Suprapubic skin (tissue), 4 donors: ENCODE measurements around the gene VRTN. TPM values are rescaled to one million over a fixed set of nuclear protein-coding genes. Genes with fewer than 3 reads are reported as not detected.

Source experiments
- DNase-seq, 2 donors: peaks; one replicate each; pipeline ENCODE4 v3.0.0-alpha.2; 2019; ENCODE audit warnings: low spot score in 2 of 2
- H3K27ac ChIP-seq: fragments of 200-600 bp; sonication (generic); one replicate; pipeline ENCODE4 v1.5.1; 2019
- H3K27me3 ChIP-seq: fragments of 200-600 bp; sonication (generic); one replicate; pipeline ENCODE4 v1.5.1; 2019
- H3K36me3 ChIP-seq: fragments of 200-600 bp; sonication (generic); one replicate; pipeline ENCODE4 v1.5.1; 2019
- H3K4me1 ChIP-seq: fragments of 200-600 bp; sonication (generic); one replicate; pipeline ENCODE4 v1.5.1; 2019
- H3K4me3 ChIP-seq: fragments of 200-600 bp; sonication (generic); one replicate; pipeline ENCODE4 v1.5.1; 2019; ENCODE audit warnings: mild to moderate bottlenecking
- H3K9me3 ChIP-seq: fragments of 200-600 bp; sonication (generic); one replicate; pipeline ENCODE4 v1.5.1; 2019
- CTCF ChIP-seq, 2 donors: fragments of 200-600 bp in 1 of 2; fragments of 450-650 bp in 1 of 2; sonication (generic) in 1 of 2; IDR thresholded peaks; one replicate each; pipeline ENCODE4 v1.5.1; 2016 to 2019; ENCODE audit warnings: antibody characterized with exemption in 2 of 2, mild to moderate bottlenecking in 1 of 2, moderate library complexity in 1 of 2
- EP300 ChIP-seq: sonication (generic); formaldehyde crosslinking; IDR thresholded peaks from one replicate; pipeline ENCODE4 v1.6.1; 2017; ENCODE audit warnings: antibody characterized with exemption
- POLR2A ChIP-seq, 2 donors: fragments of 450-650 bp; IDR thresholded peaks; one replicate each; pipeline ENCODE4 v1.6.1; 2017; ENCODE audit warnings: antibody characterized with exemption in 2 of 2, mild to moderate bottlenecking in 2 of 2, moderate library complexity in 2 of 2
- POLR2AphosphoS5 ChIP-seq, 3 donors: sonication (generic); formaldehyde crosslinking; IDR thresholded peaks; one replicate each; pipeline ENCODE4 v1.6.1; 2017; ENCODE audit warnings: antibody characterized with exemption in 3 of 3
- WGBS: methylation state at CpG from one replicate; pipeline ENCODE4 v1.1.5; 2018; 5-methylcytosine and 5-hydroxymethylcytosine counted together
- total RNA-seq, 4 donors: library from RNA; depleted of rRNA; stranded (reverse); fragments of >200 nt; gene quantifications; one replicate each; pipeline ENCODE4 v1.1.0, GENCODE V29; 2016

The VRTN gene
- total RNA-seq, 4 donors from 2014 or later: 0.17 to 0.21 TPM; not detected in 2

GRCh38 chr14:74349757-74350156 lies 1.5 kb downstream of the VRTN start:
- DNase-seq: no peak

GRCh38 chr14:74350211-74350927 lies 2.1 kb downstream of the VRTN start:
- Histone ChIP-seq H3K27ac (no peak overlapping the region), H3K4me1 (no peaks in the 10 kb centered on the region), H3K36me3 (no peaks in the 10 kb centered on the region), H3K9me3 (no peaks in the 10 kb centered on the region), H3K27me3 (peaks cover 23% of the 10 kb centered on the region), H3K4me3 (no peak overlapping the region)
- 52% methylated on average over 11 of the region's 11 CpGs for WGBS
- DNase-seq: no peak
- TF ChIP-seq POLR2AphosphoS5 (IDR thresholded peaks at IDR 0.05): no peak
- no peak for TF ChIP-seq CTCF (IDR thresholded peaks at IDR 0.05)
- TF ChIP-seq POLR2A (IDR thresholded peaks at IDR 0.05): no peak
- TF ChIP-seq EP300: no peak

More at GRCh38 chr14:74349757-74350156, 1.5 kb downstream of the VRTN start:
- Histone ChIP-seq H3K9me3 (no peaks in the 10 kb centered on the region), H3K4me1 (no peaks in the 10 kb centered on the region), H3K27me3 (peaks cover 23% of the 10 kb centered on the region), H3K4me3 (no peak overlapping the region), H3K27ac (no peak overlapping the region), H3K36me3 (no peaks in the 10 kb centered on the region)
- 58% methylated on average over 4 of the region's 4 CpGs for WGBS
- TF ChIP-seq CTCF (IDR thresholded peaks at IDR 0.05) (no peak), POLR2AphosphoS5 (IDR thresholded peaks at IDR 0.05) (no peak), POLR2A (IDR thresholded peaks at IDR 0.05) (no peak), EP300 (no peak)

GRCh38 chr14:74350928-74351323 lies 2.7 kb downstream of the VRTN start:
- no peak for DNase-seq
- WGBS: 3% methylated on average over 1 of the region's 1 CpG
- Histone ChIP-seq H3K4me1 (no peaks in the 10 kb centered on the region), H3K27ac (no peak overlapping the region), H3K4me3 (no peak overlapping the region), H3K36me3 (no peaks in the 10 kb centered on the region), H3K27me3 (peaks cover 23% of the 10 kb centered on the region), H3K9me3 (no peaks in the 10 kb centered on the region)
- TF ChIP-seq POLR2AphosphoS5 (IDR thresholded peaks at IDR 0.05) (no peak), POLR2A (IDR thresholded peaks at IDR 0.05) (no peak), EP300 (no peak), CTCF (IDR thresholded peaks at IDR 0.05) (no peak)

- no peak for DNase-seq
- Histone ChIP-seq H3K4me1 (no peaks in the 10 kb centered on the region), H3K4me3 (no peak overlapping the region), H3K27ac (no peak overlapping the region), H3K9me3 (no peaks in the 10 kb centered on the region), H3K36me3 (no peaks in the 10 kb centered on the region), H3K27me3 (peaks cover 15% of the 10 kb centered on the region)
- 87% methylated on average over 24 of the region's 32 CpGs for WGBS
- TF ChIP-seq POLR2AphosphoS5 (IDR thresholded peaks at IDR 0.05) (no peak), EP300 (no peak), CTCF (IDR thresholded peaks at IDR 0.05) (no peak), POLR2A (IDR thresholded peaks at IDR 0.05) (no peak)
Measured at GRCh38 chr14:74356892-74357575, 8.8 kb downstream of the VRTN start.

GRCh38 chr14:74357585-74357984 lies 9.3 kb downstream of the VRTN start:
- Histone ChIP-seq H3K27me3 (peaks cover 11% of the 10 kb centered on the region), H3K27ac (no peak overlapping the region), H3K9me3 (no peaks in the 10 kb centered on the region), H3K4me3 (no peak overlapping the region), H3K4me1 (peaks cover 2% of the 10 kb centered on the region), H3K36me3 (no peaks in the 10 kb centered on the region)
- no peak for TF ChIP-seq EP300
- TF ChIP-seq POLR2AphosphoS5 (IDR thresholded peaks at IDR 0.05): no peak
- TF ChIP-seq POLR2A (IDR thresholded peaks at IDR 0.05): no peak
- no peak for TF ChIP-seq CTCF (IDR thresholded peaks at IDR 0.05)
- WGBS: 94% methylated on average over 14 of the region's 19 CpGs
- DNase-seq: no peak
